OCI-LY7 (cell line): ENCODE results near the gene NOS3.

Source experiments
- EZH2phosphoT487 ChIP-seq: fragments of 200-600 bp; sonication (generic); IDR thresholded peaks from 2 replicates; pipeline ENCODE4 v1.6.1; 2018; ENCODE audit warnings: low read depth, borderline replicate concordance, mild to moderate bottlenecking, mixed run types, antibody characterized with exemption, low read length, moderate library complexity, mixed read lengths
- TF ChIP-seq, protein P1 (sequence below): fragments of 200-600 bp; sonication (generic); conservative IDR thresholded peaks from 2 replicates; pipeline ENCODE4 v1.5.1; 2014; ENCODE audit warnings: mild to moderate bottlenecking, antibody characterized with exemption, low read length, moderate library complexity, mixed read lengths

DNA sequence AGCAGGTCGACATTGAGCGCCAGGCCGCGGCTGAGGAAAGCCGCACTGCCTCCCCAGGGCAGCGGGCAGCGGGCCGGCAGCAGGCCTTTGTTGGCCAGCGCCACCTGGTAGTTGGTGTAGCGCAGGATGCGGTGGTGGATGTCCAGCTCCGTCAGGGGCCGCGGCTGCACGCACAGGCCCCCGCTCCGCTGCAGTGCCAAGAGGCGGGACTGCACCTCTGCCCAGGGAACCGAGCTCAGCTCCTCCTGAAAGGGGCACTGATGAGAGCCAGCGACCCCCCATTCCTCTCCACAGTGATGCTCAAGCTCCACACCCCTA is 28.3 kb downstream of the NOS3 start:
- TF ChIP-seq, protein P1, sequence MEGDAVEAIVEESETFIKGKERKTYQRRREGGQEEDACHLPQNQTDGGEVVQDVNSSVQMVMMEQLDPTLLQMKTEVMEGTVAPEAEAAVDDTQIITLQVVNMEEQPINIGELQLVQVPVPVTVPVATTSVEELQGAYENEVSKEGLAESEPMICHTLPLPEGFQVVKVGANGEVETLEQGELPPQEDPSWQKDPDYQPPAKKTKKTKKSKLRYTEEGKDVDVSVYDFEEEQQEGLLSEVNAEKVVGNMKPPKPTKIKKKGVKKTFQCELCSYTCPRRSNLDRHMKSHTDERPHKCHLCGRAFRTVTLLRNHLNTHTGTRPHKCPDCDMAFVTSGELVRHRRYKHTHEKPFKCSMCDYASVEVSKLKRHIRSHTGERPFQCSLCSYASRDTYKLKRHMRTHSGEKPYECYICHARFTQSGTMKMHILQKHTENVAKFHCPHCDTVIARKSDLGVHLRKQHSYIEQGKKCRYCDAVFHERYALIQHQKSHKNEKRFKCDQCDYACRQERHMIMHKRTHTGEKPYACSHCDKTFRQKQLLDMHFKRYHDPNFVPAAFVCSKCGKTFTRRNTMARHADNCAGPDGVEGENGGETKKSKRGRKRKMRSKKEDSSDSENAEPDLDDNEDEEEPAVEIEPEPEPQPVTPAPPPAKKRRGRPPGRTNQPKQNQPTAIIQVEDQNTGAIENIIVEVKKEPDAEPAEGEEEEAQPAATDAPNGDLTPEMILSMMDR = no peak
- TF ChIP-seq EZH2phosphoT487 = no peak
